Neuronal stem cell (in vitro differentiated cells): Measurements from ENCODE around the gene SLC25A48.
A peak's percentile ranks its signal among the peaks of the same experiment; 100 is the strongest.

Experiments used
- DNase-seq: peaks from one replicate; pipeline ENCODE4 v3.0.0-alpha.2; 2013; ENCODE audit warnings: low spot score
- H2AFZ ChIP-seq: one replicate; pipeline ENCODE4 v1.6.1; 2013; ENCODE audit warnings: mild to moderate bottlenecking, low read length, inconsistent platforms
- H2AK5ac ChIP-seq: 2 replicates; pipeline ENCODE4 v1.6.1; 2013; ENCODE audit warnings: low read depth, mild to moderate bottlenecking, inconsistent platforms, low read length, moderate library complexity, mixed read lengths
- H2BK120ac ChIP-seq: 2 replicates; pipeline ENCODE4 v1.6.1; 2013; ENCODE audit warnings: low read depth, mild to moderate bottlenecking, inconsistent platforms, low read length, moderate library complexity, mixed read lengths
- H2BK12ac ChIP-seq: one replicate; pipeline ENCODE4 v1.6.1; 2013; ENCODE audit warnings: low read length, inconsistent platforms
- H2BK15ac ChIP-seq: 2 replicates; pipeline ENCODE4 v1.6.1; 2013; ENCODE audit warnings: mild to moderate bottlenecking, low read length, inconsistent platforms, mixed read lengths
- H2BK5ac ChIP-seq: one replicate; pipeline ENCODE4 v1.6.1; 2013; ENCODE audit warnings: inconsistent platforms, mild to moderate bottlenecking, low read length, moderate library complexity
- H3K14ac ChIP-seq: one replicate; pipeline ENCODE4 v1.6.1; 2013; ENCODE audit warnings: low read length, inconsistent platforms
- H3K18ac ChIP-seq: 2 replicates; pipeline ENCODE4 v1.6.1; 2013; ENCODE audit warnings: low read length, inconsistent platforms
- H3K23ac ChIP-seq: 2 replicates; pipeline ENCODE4 v1.6.1; 2013; ENCODE audit warnings: low read depth, mild to moderate bottlenecking, mixed read lengths, low read length, inconsistent platforms; ENCODE audit not compliant: poor library complexity
- H3K27ac ChIP-seq: replicated peaks from 3 replicates; pipeline ENCODE4 v1.5.1; 2013; ENCODE audit warnings: low read length, inconsistent platforms
- H3K27me3 ChIP-seq, 3 experiments: 2 replicates each; pipeline ENCODE4 v1.6.1; 2013; ENCODE audit warnings: low read length in 3 of 3, mild to moderate bottlenecking in 2 of 3, inconsistent platforms in 1 of 3, low read depth in 1 of 3, mixed read lengths in 1 of 3, moderate library complexity in 1 of 3; ENCODE audit not compliant: control insufficient read depth in 3 of 3, insufficient read depth in 3 of 3
- H3K36me3 ChIP-seq, 2 donors: replicated peaks in 1 of 2; 2 replicates each; pipeline ENCODE4 v1.6.1; 2013; ENCODE audit warnings: low read length in 2 of 2; ENCODE audit not compliant: control insufficient read depth in 2 of 2, insufficient read depth in 2 of 2
- H3K4ac ChIP-seq: 2 replicates; pipeline ENCODE4 v1.6.1; 2013; ENCODE audit warnings: inconsistent platforms, mild to moderate bottlenecking, low read length, moderate library complexity
- H3K4me1 ChIP-seq, 2 donors: 1 replicate in 1 of 2; 2 replicates in 1 of 2; pipeline ENCODE4 v1.6.1; 2013; ENCODE audit warnings: low read length in 2 of 2, low read depth in 1 of 2; ENCODE audit not compliant: control insufficient read depth in 2 of 2, insufficient read depth in 1 of 2
- H3K4me2 ChIP-seq: one replicate; pipeline ENCODE4 v1.6.1; 2013; ENCODE audit warnings: mild to moderate bottlenecking, low read length, inconsistent platforms; ENCODE audit not compliant: insufficient read depth, poor library complexity, severe bottlenecking
- H3K4me3 ChIP-seq, 2 donors: 2 replicates each; pipeline ENCODE4 v1.5.1; 2013; ENCODE audit warnings: low read length in 2 of 2, mild to moderate bottlenecking in 2 of 2, inconsistent platforms in 1 of 2, moderate library complexity in 1 of 2
- H3K79me1 ChIP-seq: one replicate; pipeline ENCODE4 v1.6.1; 2013; ENCODE audit warnings: low read depth, mild to moderate bottlenecking, inconsistent platforms, low read length, moderate library complexity
- H3K9ac ChIP-seq: one replicate; pipeline ENCODE4 v1.6.1; 2013; ENCODE audit warnings: mild to moderate bottlenecking, low read depth, low read length, inconsistent platforms; ENCODE audit not compliant: poor library complexity
- H3K9me3 ChIP-seq, 2 donors: replicated peaks in 1 of 2; 2 replicates each; pipeline versions ENCODE3 to v1.6.1; 2013; ENCODE audit warnings: low read length in 2 of 2, mild to moderate bottlenecking in 2 of 2, inconsistent platforms in 1 of 2, low read depth in 1 of 2, mixed read lengths in 1 of 2, moderate library complexity in 1 of 2; ENCODE audit not compliant: control insufficient read depth in 2 of 2, insufficient read depth in 1 of 2
- H4K8ac ChIP-seq: one replicate; pipeline ENCODE4 v1.6.1; 2013; ENCODE audit warnings: low read depth, mild to moderate bottlenecking, inconsistent platforms, low read length, moderate library complexity
- H4K91ac ChIP-seq: one replicate; pipeline ENCODE4 v1.6.1; 2013; ENCODE audit warnings: low read length, low read depth, mild to moderate bottlenecking, inconsistent platforms; ENCODE audit not compliant: poor library complexity
- WGBS, 2 donors: extraction: QIAGEN DNeasy Blood & Tissue Kit; methylation state at CpG; one replicate each; pipeline ENCODE4 v1.1.7; 2013; ENCODE audit warnings: missing lambda C conversion rate in 2 of 2, mixed read lengths in 1 of 2; ENCODE audit not compliant: insufficient read length in 2 of 2, insufficient replicate concordance in 1 of 2; ENCODE audit errors: extremely low coverage in 2 of 2; 5-methylcytosine and 5-hydroxymethylcytosine counted together

SLC25A48 gene

GRCh38 chr5:135881244-135881643 lies 46.8 kb downstream of the SLC25A48 start:
- Histone ChIP-seq H2AFZ (no peak overlapping the region), H3K36me3 (no peaks in the 10 kb centered on the region), H3K27me3 (no peaks in the 10 kb centered on the region), H3K27ac (no peak overlapping the region), H4K91ac (no peak overlapping the region), H3K18ac (no peak overlapping the region), H3K4me3 (no peak overlapping the region), H2BK5ac (no peak overlapping the region), H2AK5ac (peak overlapping the region; percentile 77), H3K79me1 (no peaks in the 10 kb centered on the region), H3K14ac (no peak overlapping the region), H3K23ac (no peak overlapping the region), H4K8ac (no peak overlapping the region), H3K4me2 (no peak overlapping the region), H2BK12ac (no peak overlapping the region), H3K4ac (no peak overlapping the region), H2BK120ac (no peak overlapping the region), H3K9ac (no peak overlapping the region), H2BK15ac (no peak overlapping the region), H3K4me1 (peaks cover 0 to 2% of the 10 kb centered on the region in 2 donors), H3K9me3 (no peaks in the 10 kb centered on the region)
- no CpG with 5 or more reads among the region's 4 CpGs for WGBS, 2 donors
- DNase-seq: no peak

- Histone ChIP-seq H2BK12ac (no peak overlapping the region), H4K91ac (no peak overlapping the region)
- WGBS, 2 donors: no CpG with 5 or more reads among the region's 3 CpGs
Observed at GRCh38 chr5:135881819-135882218, 47.4 kb downstream of the SLC25A48 start.

GRCh38 chr5:135883026-135883425 lies 48.6 kb downstream of the SLC25A48 start:
- Histone ChIP-seq H3K27me3 (peaks cover 0 to under 1% (median 0%) of the 10 kb centered on the region in 3 experiments), H4K8ac (no peak overlapping the region), H2BK5ac (no peak overlapping the region), H3K79me1 (no peaks in the 10 kb centered on the region), H2AK5ac (no peak overlapping the region), H2BK12ac (no peak overlapping the region), H3K4me2 (no peak overlapping the region), H3K9ac (no peak overlapping the region), H3K18ac (no peak overlapping the region), H3K4me1 (peaks cover 0 to 2% of the 10 kb centered on the region in 2 donors), H4K91ac (no peak overlapping the region), H3K36me3 (no peaks in the 10 kb centered on the region), H2AFZ (no peak overlapping the region), H3K9me3 (no peaks in the 10 kb centered on the region), H3K4me3 (no peak overlapping the region), H3K23ac (no peak overlapping the region), H3K4ac (no peak overlapping the region), H2BK15ac (no peak overlapping the region), H3K14ac (no peak overlapping the region), H3K27ac (no peak overlapping the region), H2BK120ac (no peak overlapping the region)
- WGBS, 2 donors: no CpG with 5 or more reads among the region's 3 CpGs
- DNase-seq: no peak

More at GRCh38 chr5:135881819-135882218, 47.4 kb downstream of the SLC25A48 start:
- no peaks in the 10 kb centered on the region for H3K79me1 ChIP-seq
- H3K4me2 ChIP-seq: no peak overlapping the region
- no peaks in the 10 kb centered on the region for H3K27me3 ChIP-seq
- H3K9ac ChIP-seq: no peak overlapping the region
- no peak overlapping the region for H2BK120ac ChIP-seq
- H2BK15ac ChIP-seq: no peak overlapping the region
- no peak overlapping the region for H2AK5ac ChIP-seq
- no peak overlapping the region for H3K23ac ChIP-seq
- H3K4ac ChIP-seq: no peak overlapping the region
- no peak overlapping the region for H2BK5ac ChIP-seq
- H3K4me3 ChIP-seq: no peak overlapping the region
- no peak overlapping the region for H2AFZ ChIP-seq
- H3K36me3 ChIP-seq: no peaks in the 10 kb centered on the region
- peaks cover 0 to 2% of the 10 kb centered on the region in 2 donors for H3K4me1 ChIP-seq
- H4K8ac ChIP-seq: no peak overlapping the region
- H3K14ac ChIP-seq: no peak overlapping the region
- H3K27ac ChIP-seq: no peak overlapping the region
- DNase-seq: no peak
- no peak overlapping the region for H3K18ac ChIP-seq
- H3K9me3 ChIP-seq: no peaks in the 10 kb centered on the region

GRCh38 chr5:135883441-135883840 lies 49.0 kb downstream of the SLC25A48 start:
- no peak overlapping the region for H3K23ac ChIP-seq
- no peak overlapping the region for H4K91ac ChIP-seq
- H2BK120ac ChIP-seq: no peak overlapping the region
- H2BK12ac ChIP-seq: no peak overlapping the region
- H3K9me3 ChIP-seq: no peaks in the 10 kb centered on the region
- DNase-seq: no peak
- H3K4ac ChIP-seq: no peak overlapping the region
- H4K8ac ChIP-seq: no peak overlapping the region
- no peak overlapping the region for H2BK5ac ChIP-seq
- WGBS, 2 donors: no CpG with 5 or more reads among the region's 4 CpGs
- no peak overlapping the region for H2BK15ac ChIP-seq
- no peak overlapping the region for H3K4me3 ChIP-seq
- H3K9ac ChIP-seq: no peak overlapping the region
- H3K27ac ChIP-seq: no peak overlapping the region
- H3K4me2 ChIP-seq: no peak overlapping the region
- no peaks in the 10 kb centered on the region for H3K36me3 ChIP-seq
- H2AFZ ChIP-seq: no peak overlapping the region
- H3K18ac ChIP-seq: no peak overlapping the region
- H3K79me1 ChIP-seq: no peaks in the 10 kb centered on the region
- H3K14ac ChIP-seq: no peak overlapping the region
- H3K27me3 ChIP-seq: peaks cover 0 to 4% (median 0%) of the 10 kb centered on the region in 3 experiments
- H2AK5ac ChIP-seq: no peak overlapping the region
- peaks cover 0 to 3% of the 10 kb centered on the region in 2 donors for H3K4me1 ChIP-seq
